ENCODE measurements around the gene AOC2.
"Not testable (repeated sequence)": the region's sequence is repeated elsewhere in the genome, so short reads cannot be mapped to it uniquely, and the experiment has no call there.

AOC2 gene

DNA sequence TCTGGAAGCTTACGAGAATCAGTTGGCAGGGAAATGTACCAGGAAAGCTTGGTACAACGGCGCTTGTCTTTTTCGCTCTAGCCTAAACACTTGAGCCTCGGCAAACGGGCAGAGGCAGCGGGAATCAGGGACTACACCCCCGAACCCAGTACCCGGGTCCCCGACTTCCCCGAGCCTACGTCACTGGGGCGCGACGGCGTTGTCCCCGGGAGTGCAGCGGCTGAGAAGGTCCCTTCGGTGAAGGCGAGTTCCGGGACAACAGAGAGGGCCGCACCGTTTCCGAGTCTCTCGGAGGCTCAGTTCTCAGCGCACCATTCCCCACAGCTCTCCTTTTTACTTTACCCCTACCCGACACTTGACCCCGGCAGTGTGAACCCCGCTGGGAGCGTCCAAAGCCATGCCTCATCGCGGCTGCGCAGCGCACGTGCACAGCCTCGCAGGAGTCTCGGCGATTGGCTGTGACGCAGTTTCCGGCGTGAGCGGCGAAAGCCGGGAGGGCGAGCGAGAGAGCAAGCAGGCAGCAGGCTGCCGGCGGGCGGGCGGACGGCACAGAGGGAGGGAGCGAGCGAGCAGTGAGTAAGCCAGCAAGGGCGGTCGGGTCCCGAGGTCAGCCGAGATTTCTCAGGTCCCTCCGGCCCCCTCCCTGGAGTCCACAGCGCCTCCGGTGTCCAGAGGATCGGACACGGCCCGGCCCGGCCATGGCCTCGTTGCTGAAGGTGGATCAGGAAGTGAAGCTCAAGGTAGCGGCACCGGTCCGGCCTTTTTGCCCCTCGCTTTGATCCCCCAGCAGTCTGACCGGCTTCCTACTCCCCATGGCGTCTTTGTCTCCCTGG, 11.2 kb upstream of the AOC2 start, which contains the start of gene PSME3:
PSME3 (plus strand) TSS at position 464 of the 833 bp plus-strand sequence; CDS start at position 699, 235 bp downstream.
- peak; percentile 77 for DNase-seq (ENCODE audit: low read depth)

DNA sequence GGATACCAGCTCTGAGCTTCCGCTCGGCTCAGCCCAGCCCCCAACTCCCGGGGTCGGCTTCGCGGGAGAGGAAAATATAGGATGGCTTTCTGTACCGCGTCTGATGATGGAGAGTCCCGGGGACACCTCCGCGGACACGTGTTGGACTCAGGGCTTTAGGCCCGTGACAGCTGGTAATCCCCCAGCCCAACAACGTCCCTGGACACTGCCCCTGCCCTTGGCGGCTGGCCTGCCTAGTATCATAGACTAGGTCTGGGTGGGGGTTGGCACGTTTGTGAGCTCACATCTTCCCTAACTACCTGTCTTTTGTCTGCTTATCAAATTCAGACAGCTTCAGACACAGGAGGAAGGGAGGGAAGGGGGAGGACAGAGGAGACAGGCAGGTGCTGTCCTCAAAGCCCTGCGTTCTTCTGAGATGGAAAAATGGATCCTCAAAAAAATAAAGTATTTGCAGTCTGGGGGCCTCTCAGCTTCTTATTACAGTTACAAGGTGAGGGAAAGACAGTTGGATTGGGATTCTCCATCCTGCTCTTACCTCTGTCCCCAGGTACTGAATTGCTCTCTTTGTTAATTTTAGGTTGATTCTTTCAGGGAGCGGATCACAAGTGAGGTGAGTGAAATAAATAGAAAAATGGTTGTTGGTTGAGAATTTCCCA, 10.5 kb upstream of the AOC2 start:
- no peak for DNase-seq (ENCODE audit: low read depth)

DNA sequence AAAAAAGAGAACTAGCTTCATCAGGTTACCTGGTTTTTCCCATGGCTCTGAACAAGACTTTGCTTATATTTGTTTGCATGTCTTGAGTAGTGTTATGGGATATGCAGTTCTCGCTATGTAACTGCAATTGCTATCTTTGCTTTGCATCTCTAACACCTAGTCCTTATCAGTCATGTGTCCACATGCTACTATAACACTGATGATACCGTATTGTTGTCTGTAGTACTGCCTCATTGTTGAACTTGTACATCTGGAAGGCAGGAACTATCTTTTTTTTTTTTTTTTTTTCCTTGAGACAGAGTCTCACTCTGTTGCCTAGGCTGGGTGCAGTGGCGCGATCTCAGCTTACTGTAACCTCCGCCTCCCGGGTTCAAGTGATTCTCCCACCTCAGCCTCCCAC, 8.6 kb upstream of the AOC2 start:
- DNase-seq (ENCODE audit: low read depth), result no peak

GRCh38 chr17:42841975-42842685, 2.2 kb upstream of the AOC2 start:
- peak; percentile 28 for DNase-seq (ENCODE audit: low read depth)

DNA sequence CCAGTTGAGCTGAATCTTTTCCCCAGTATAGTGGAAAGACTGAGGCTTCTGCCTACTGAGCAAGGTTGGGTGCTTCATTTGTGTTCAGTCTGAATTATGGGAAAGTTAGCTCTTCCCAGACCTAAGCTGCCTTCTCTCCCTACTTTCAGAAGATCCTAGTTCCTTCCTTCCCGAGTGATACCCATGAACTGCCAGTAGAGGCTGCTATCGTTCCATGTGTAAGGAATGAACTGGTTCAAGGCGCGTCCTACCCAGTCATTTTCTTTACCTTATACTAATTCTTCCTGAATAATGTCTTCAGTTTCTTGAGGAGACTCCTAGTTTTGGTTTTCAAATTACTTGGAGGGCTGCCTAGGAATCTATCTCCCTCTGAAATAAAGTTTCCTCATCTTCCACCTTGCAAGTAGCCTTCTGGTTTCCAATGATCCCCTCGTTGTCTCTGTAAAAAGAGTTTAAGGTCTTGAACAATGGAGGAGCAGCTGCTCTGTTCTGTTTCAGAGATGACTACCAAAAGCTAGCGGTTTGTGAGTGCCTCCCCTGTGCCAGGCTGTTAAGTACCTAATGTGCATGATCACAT, 934 bp upstream of the AOC2 start:
- peak; percentile 64 for DNase-seq (ENCODE audit: low read depth)

DNA sequence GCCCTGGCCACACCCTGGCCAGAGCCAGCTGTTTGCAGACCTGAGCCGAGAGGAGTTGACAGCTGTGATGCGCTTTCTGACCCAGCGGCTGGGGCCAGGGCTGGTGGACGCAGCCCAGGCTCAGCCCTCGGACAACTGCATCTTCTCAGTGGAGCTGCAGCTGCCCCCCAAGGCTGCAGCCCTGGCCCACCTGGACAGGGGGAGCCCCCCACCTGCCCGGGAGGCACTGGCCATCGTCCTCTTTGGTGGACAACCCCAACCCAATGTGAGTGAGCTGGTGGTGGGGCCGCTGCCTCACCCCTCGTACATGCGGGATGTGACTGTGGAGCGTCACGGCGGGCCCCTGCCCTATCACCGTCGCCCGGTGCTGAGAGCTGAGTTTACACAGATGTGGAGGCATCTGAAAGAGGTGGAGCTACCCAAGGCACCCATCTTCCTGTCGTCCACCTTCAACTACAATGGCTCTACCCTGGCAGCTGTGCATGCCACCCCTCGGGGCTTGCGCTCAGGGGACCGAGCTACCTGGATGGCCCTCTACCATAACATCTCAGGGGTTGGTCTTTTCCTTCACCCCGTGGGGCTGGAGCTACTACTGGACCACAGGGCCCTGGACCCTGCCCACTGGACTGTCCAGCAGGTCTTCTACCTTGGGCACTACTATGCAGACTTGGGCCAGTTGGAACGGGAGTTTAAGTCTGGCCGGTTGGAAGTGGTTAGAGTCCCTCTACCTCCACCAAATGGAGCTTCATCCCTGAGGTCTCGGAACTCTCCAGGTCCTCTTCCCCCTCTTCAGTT, 578 bp downstream of the AOC2 start:
- DNase-seq (ENCODE audit: low read depth), result no peak

- no peak for DNase-seq (ENCODE audit: low read depth)
Measured at GRCh38 chr17:42845556-42845917, 1.2 kb downstream of the AOC2 start.

GRCh38 chr17:42845918-42846593, 1.7 kb downstream of the AOC2 start:
- peak; percentile 18 for DNase-seq (ENCODE audit: low read depth)

DNA sequence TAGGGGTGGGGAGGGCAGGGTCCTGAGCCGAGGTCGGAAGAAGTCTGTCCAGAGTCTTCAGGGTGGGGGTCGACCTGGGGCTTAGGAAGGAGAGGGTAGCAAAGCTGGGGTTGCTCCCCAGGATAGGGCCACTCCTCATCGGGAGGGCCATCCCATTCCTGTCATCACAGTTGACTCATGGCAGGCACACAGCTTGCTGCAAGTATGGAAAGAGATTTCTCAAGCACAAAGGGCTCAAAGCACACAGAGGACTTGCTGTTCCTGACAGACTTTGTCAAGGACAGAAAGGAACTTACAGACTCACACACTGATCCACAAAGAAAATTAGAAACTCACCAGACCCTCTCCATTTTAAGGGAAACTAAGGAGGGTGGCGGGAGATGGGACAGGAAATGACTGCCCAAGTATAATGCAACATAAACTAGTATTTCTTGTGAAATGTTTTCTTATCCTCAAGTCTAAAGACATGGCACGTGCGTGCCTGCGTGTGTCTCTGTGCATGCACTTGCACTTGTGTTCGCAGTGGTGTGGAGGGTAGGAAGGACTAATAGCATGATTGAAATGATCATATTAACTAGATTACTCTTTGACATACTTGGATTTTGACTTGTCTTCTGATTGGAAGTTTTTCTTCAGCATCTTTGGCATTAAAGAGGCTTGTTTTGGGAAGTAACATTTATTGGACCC, 2.4 kb downstream of the AOC2 start:
- peak; percentile 36 for DNase-seq (ENCODE audit: low read depth)

DNA sequence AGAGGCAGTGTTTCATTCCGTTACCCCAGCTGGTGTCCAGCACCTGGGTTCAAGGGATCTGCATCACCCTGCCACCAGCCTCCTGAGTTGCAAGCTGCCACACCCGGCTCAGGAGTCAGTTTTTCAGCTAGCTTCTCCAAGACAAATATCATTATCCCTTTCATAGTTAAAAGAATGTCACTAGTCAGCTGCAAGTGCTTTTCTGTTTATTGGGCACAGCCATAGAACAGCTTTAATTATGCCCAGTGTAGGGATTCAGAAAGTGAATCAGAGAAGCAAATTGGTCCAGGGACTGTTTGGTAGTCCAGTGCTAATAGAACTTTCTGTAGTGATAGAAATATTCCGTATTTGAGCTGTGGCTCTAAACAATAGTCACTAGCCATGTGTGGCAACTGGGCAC, 3.7 kb downstream of the AOC2 start:
- no peak for DNase-seq (ENCODE audit: low read depth)

DNA sequence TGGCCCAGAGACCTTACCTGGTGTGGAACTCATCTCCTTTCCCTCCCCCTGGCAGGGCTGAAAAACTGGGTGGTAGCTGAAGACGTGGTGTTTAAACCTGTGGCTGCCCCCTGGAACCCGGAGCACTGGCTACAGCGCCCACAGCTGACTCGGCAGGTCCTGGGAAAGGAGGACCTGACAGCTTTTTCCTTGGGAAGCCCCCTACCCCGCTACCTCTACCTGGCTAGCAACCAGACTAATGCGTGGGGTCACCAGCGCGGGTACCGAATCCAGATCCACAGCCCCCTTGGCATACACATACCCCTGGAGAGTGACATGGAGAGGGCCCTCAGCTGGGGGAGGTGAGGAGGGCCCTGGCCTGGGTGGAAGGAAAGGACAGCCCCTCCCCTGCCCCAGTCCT, 4.7 kb downstream of the AOC2 start:
- no peak for DNase-seq (ENCODE audit: low read depth)

DNA sequence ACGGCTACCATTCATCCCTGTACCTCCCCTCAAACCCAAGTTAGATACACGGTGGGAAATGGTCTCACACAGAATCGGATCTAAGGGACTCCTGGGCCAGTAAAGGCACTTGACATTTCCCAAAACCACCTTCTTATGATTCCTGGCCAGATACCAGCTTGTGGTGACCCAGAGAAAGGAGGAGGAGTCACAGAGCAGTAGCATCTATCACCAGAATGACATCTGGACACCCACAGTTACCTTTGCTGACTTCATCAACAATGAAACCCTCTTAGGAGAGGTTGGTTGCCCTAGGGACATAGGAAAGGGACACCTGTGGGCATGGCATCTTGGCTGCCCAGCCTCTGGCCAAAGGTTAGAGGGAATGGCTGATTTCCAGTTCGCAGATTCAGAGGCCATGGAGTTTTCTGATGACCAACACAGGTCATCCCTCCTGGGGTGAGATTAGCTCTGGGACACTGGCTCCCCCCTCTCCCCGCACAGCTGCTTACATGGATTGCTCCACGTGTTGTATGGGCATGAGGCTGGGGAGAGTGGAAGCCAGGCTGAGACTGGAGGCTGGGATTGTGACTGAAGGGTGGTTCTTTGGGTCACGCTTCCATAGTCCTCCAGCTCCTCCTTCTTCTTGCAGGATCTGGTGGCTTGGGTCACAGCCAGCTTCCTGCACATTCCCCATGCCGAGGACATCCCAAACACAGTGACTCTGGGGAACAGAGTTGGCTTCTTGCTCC, 5.2 kb downstream of the AOC2 start:
- DNase-seq (ENCODE audit: low read depth), result no peak

GRCh38 chr17:42850954-42851353, 6.6 kb downstream of the AOC2 start, which contains the start of gene AOC3:
Gene AOC3, plus strand, starts transcription at chr17:42851199. Its CDS starts 145 bp downstream, at chr17:42851344.
- DNase-seq (ENCODE audit: low read depth), result no peak

GRCh38 chr17:42851371-42852240, 7.2 kb downstream of the AOC2 start:
- not testable (repeated sequence) for DNase-seq (ENCODE audit: low read depth)

- DNase-seq (ENCODE audit: low read depth), result no peak
Measured at GRCh38 chr17:42852351-42852750, 8.0 kb downstream of the AOC2 start.

DNA sequence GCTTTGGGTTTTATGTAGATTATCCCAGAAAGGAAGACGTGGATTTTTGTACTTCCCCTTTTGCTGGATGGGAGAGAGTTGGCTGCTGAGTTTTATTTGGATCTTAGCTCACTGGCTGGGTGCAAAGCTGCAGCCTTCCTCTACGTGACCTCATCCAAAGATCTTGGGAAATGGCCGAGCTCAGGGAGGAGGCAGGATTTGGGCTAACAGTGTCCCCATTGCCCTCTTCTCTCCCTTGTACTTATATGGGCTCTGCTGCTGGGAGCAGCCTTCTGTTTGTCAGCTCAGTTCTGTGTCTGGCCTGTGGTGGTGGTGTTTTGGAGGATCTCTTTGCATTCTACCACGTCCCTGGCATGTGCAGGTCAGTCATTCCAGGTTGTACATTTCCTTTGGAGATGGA, 8.6 kb downstream of the AOC2 start:
- no peak for DNase-seq (ENCODE audit: low read depth)

- no peak for DNase-seq (ENCODE audit: low read depth)
Measured at GRCh38 chr17:42853597-42853967, 9.2 kb downstream of the AOC2 start.

GRCh38 chr17:42853968-42854790, 9.8 kb downstream of the AOC2 start:
- no peak for DNase-seq (ENCODE audit: low read depth)
